DOHH2 (cell line): Measurements from ENCODE around the gene CHCHD6.

Experiments
- H3F3A ChIP-seq: fragments of 200-600 bp; sonication (generic), shearing (Covaris generic); 2 replicates; pipeline ENCODE4 v1.6.0; 2016; ENCODE audit warnings: antibody characterized with exemption, mild to moderate bottlenecking; ENCODE audit not compliant: control insufficient read depth, insufficient read depth
- H3K27ac ChIP-seq: fragments of 200-600 bp; sonication (generic); 2 replicates; pipeline ENCODE4 v1.5.1; 2014; ENCODE audit warnings: low read depth, mild to moderate bottlenecking, low read length, moderate library complexity
- H3K27me3 ChIP-seq: fragments of 200-600 bp; sonication (generic); 2 replicates; pipeline ENCODE4 v1.6.1; 2014; ENCODE audit warnings: mild to moderate bottlenecking, low read length, mixed read lengths; ENCODE audit not compliant: control insufficient read depth
- H3K36me3 ChIP-seq: fragments of 200-600 bp; sonication (generic); 2 replicates; pipeline ENCODE4 v1.6.1; 2014; ENCODE audit warnings: mild to moderate bottlenecking, low read length, moderate library complexity, mixed read lengths; ENCODE audit not compliant: control insufficient read depth
- H3K4me1 ChIP-seq: fragments of 200-600 bp; sonication (generic); 2 replicates; pipeline ENCODE4 v1.6.1; 2014; ENCODE audit warnings: mild to moderate bottlenecking, low read length, mixed read lengths; ENCODE audit not compliant: control insufficient read depth
- H3K4me2 ChIP-seq: fragments of 200-600 bp; sonication (generic); 2 replicates; pipeline ENCODE4 v1.6.0; 2014; ENCODE audit warnings: mild to moderate bottlenecking, low read length, moderate library complexity
- H3K4me3 ChIP-seq: fragments of 200-600 bp; sonication (generic); 2 replicates; pipeline ENCODE4 v1.5.1; 2014; ENCODE audit warnings: mild to moderate bottlenecking, low read length, mixed read lengths
- H3K79me2 ChIP-seq: fragments of 200-600 bp; sonication (generic); 2 replicates; pipeline ENCODE4 v1.6.1; 2014; ENCODE audit warnings: mild to moderate bottlenecking, low read length, mixed read lengths; ENCODE audit not compliant: control insufficient read depth
- H3K9me2 ChIP-seq: fragments of 200-600 bp; sonication (generic); replicated peaks from 2 replicates; pipeline ENCODE4 v1.6.1; 2014; ENCODE audit warnings: mild to moderate bottlenecking, low read length, mixed read lengths; ENCODE audit not compliant: control insufficient read depth
- H3K9me3 ChIP-seq: fragments of 200-600 bp; sonication (generic); 2 replicates; pipeline ENCODE4 v1.6.1; 2014; ENCODE audit warnings: antibody characterized with exemption, low read length, mixed read lengths; ENCODE audit not compliant: control insufficient read depth, insufficient read depth
- H4K20me1 ChIP-seq: fragments of 200-600 bp; sonication (generic); 2 replicates; pipeline ENCODE4 v1.6.0; 2014; ENCODE audit warnings: low read depth, mild to moderate bottlenecking, antibody characterized with exemption, low read length, moderate library complexity; ENCODE audit not compliant: control insufficient read depth, insufficient read depth
- EZH2phosphoT487 ChIP-seq: fragments of 200-600 bp; sonication (generic); IDR thresholded peaks from 2 replicates; pipeline ENCODE4 v1.6.1; 2017; ENCODE audit warnings: borderline replicate concordance, mild to moderate bottlenecking, antibody characterized with exemption, low read length, moderate library complexity, mixed read lengths
- TF ChIP-seq, protein P1 (sequence below): fragments of 200-600 bp; sonication (generic); IDR thresholded peaks from one replicate; pipeline ENCODE4 v1.5.1; 2014; ENCODE audit warnings: antibody characterized with exemption, mild to moderate bottlenecking, low read depth, low read length; ENCODE audit not compliant: poor library complexity, severe bottlenecking

Gene CHCHD6

GRCh38 chr3:126961791-126962461 lies 257.9 kb downstream of the CHCHD6 start:
- Histone ChIP-seq H3K27me3 (0 out of 2 replicates have a peak, but pooled peaks cover 2% of the 10 kb centered on the region), H3K4me3 (no peak overlapping the region), H4K20me1 (peaks cover 3% of the 10 kb centered on the region; the same call in 1 of the 2 replicates), H3K79me2 (no peaks in the 10 kb centered on the region), H3K4me1 (peaks cover under 1% of the 10 kb centered on the region), H3K9me2 (no peaks in the 10 kb centered on the region), H3K27ac (no peak overlapping the region), H3K4me2 (no peak overlapping the region), H3K9me3 (no peaks in the 10 kb centered on the region), H3F3A (no peaks in the 10 kb centered on the region), H3K36me3 (no peaks in the 10 kb centered on the region)
- TF ChIP-seq, protein P1, sequence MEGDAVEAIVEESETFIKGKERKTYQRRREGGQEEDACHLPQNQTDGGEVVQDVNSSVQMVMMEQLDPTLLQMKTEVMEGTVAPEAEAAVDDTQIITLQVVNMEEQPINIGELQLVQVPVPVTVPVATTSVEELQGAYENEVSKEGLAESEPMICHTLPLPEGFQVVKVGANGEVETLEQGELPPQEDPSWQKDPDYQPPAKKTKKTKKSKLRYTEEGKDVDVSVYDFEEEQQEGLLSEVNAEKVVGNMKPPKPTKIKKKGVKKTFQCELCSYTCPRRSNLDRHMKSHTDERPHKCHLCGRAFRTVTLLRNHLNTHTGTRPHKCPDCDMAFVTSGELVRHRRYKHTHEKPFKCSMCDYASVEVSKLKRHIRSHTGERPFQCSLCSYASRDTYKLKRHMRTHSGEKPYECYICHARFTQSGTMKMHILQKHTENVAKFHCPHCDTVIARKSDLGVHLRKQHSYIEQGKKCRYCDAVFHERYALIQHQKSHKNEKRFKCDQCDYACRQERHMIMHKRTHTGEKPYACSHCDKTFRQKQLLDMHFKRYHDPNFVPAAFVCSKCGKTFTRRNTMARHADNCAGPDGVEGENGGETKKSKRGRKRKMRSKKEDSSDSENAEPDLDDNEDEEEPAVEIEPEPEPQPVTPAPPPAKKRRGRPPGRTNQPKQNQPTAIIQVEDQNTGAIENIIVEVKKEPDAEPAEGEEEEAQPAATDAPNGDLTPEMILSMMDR, result no peak
- TF ChIP-seq EZH2phosphoT487, result no peak

DNA sequence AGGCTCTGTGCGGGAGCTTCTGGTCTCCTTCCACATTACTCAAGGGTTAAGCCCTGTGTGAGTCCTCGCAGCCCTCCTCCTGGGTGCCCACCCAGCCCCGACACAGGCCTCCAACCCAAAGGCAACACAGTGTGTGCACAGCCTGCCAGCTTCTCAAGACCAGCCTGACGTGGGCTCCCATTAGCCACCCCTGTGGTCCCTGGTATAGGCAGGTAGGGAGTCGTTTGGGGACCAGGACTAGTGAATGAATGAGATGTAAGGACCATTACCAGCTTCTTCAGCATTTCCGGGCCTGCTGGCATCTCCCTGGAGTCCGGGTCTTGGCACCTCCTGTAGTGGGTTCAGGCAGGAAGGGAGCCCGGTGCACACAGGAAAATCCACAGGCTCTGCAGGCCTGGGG lies 258.7 kb downstream of the CHCHD6 start:
- TF ChIP-seq, protein P1, result no peak
- no peak for TF ChIP-seq EZH2phosphoT487
- Histone ChIP-seq H3K27me3 (0 out of 2 replicates have a peak, but pooled peaks cover 2% of the 10 kb centered on the region), H3K27ac (no peak overlapping the region), H4K20me1 (peaks cover 3% of the 10 kb centered on the region; the same call in 1 of the 2 replicates), H3K9me2 (no peaks in the 10 kb centered on the region), H3K36me3 (no peaks in the 10 kb centered on the region), H3K4me2 (no peak overlapping the region), H3K4me1 (no peaks in the 10 kb centered on the region), H3K9me3 (no peaks in the 10 kb centered on the region), H3K79me2 (no peaks in the 10 kb centered on the region), H3F3A (no peaks in the 10 kb centered on the region), H3K4me3 (no peak overlapping the region)

- H3K4me1 ChIP-seq, result no peaks in the 10 kb centered on the region
- TF ChIP-seq, protein P1, result no peak
- TF ChIP-seq EZH2phosphoT487, result no peak
- H4K20me1 ChIP-seq, result peaks cover 3% of the 10 kb centered on the region; the same call in 1 of the 2 replicates
- no peaks in the 10 kb centered on the region for H3K9me3 ChIP-seq
- H3K27me3 ChIP-seq, result peaks cover 6% of the 10 kb centered on the region; the same call in 1 of the 2 replicates
- no peak overlapping the region for H3K4me3 ChIP-seq
- no peaks in the 10 kb centered on the region for H3F3A ChIP-seq
- H3K9me2 ChIP-seq, result no peaks in the 10 kb centered on the region
- H3K4me2 ChIP-seq, result no peak overlapping the region
- H3K79me2 ChIP-seq, result no peaks in the 10 kb centered on the region
- no peaks in the 10 kb centered on the region for H3K36me3 ChIP-seq
- H3K27ac ChIP-seq, result no peak overlapping the region
These were observed 259.5 kb downstream of the CHCHD6 start for GRCh38 chr3:126963261-126964190.
